ENCODE data around the gene PUM2. TPM values are rescaled to one million over a fixed set of nuclear protein-coding genes. Genes with fewer than 3 reads are reported as not detected.

The PUM2 gene
- total RNA-seq, 1 experiment from 2014 or later: 96.8 TPM

- Mint-ChIP-seq H3K4me1 (ENCODE audit: low read depth, unreplicated experiment) (peaks cover 22% of the 10 kb centered on the region), H3K27ac (ENCODE audit: unreplicated experiment) (no peak overlapping the region), H3K9me3 (ENCODE audit: low read depth, unreplicated experiment) (no peaks in the 10 kb centered on the region), H3K36me3 (ENCODE audit: insufficient read depth, unreplicated experiment) (peaks cover 9% of the 10 kb centered on the region), H3K27me3 (ENCODE audit: unreplicated experiment) (no peaks in the 10 kb centered on the region), H3K4me3 (ENCODE audit: low read depth, unreplicated experiment) (no peak overlapping the region)
- no TSS peak for BruUV-seq (replicated peaks)
- TF ChIP-seq CTCF (IDR thresholded peaks at IDR 0.05; ENCODE audit: unreplicated experiment): no peak
- peak; percentile 52 for DNase-seq
- intact Hi-C loops (cut with micrococcal nuclease; ENCODE audit: unreplicated experiment): no loop called here
- CTCF ChIA-PET: interaction anchor here (1.1 kb wide), 1 partner anchor 12 kb away, joined by 4 read pairs; the partner anchor contains the start of gene SDC1
These were observed 137.7 kb downstream of the PUM2 start for GRCh38 chr2:20212871-20213503.

GRCh38 chr2:20212459-20212870 is 138.2 kb downstream of the PUM2 start:
- H3K27me3 Mint-ChIP-seq (ENCODE audit: unreplicated experiment): no peaks in the 10 kb centered on the region
- H3K36me3 Mint-ChIP-seq (ENCODE audit: insufficient read depth, unreplicated experiment): peaks cover 9% of the 10 kb centered on the region
- no TSS peak for BruUV-seq (replicated peaks)
- no peak overlapping the region for H3K4me3 Mint-ChIP-seq (ENCODE audit: low read depth, unreplicated experiment)
- no peak for TF ChIP-seq CTCF (IDR thresholded peaks at IDR 0.05; ENCODE audit: unreplicated experiment)
- H3K27ac Mint-ChIP-seq (ENCODE audit: unreplicated experiment): no peak overlapping the region
- no peak for DNase-seq
- CTCF ChIA-PET: interaction anchor here (1.1 kb wide), 1 partner anchor 13 kb away, joined by 4 read pairs; the partner anchor contains the start of gene SDC1
- H3K9me3 Mint-ChIP-seq (ENCODE audit: low read depth, unreplicated experiment): no peaks in the 10 kb centered on the region
- peaks cover 26% of the 10 kb centered on the region for H3K4me1 Mint-ChIP-seq (ENCODE audit: low read depth, unreplicated experiment)
- intact Hi-C loops (cut with micrococcal nuclease; ENCODE audit: unreplicated experiment): no loop called here

GRCh38 chr2:20211860-20212458 is 138.7 kb downstream of the PUM2 start:
- peaks cover 32% of the 10 kb centered on the region for H3K4me1 Mint-ChIP-seq (ENCODE audit: low read depth, unreplicated experiment)
- no peak overlapping the region for H3K4me3 Mint-ChIP-seq (ENCODE audit: low read depth, unreplicated experiment)
- no peaks in the 10 kb centered on the region for H3K27me3 Mint-ChIP-seq (ENCODE audit: unreplicated experiment)
- CTCF ChIA-PET: no interaction called here
- intact Hi-C loops (cut with micrococcal nuclease; ENCODE audit: unreplicated experiment): no loop called here
- H3K27ac Mint-ChIP-seq (ENCODE audit: unreplicated experiment): no peak overlapping the region
- BruUV-seq (replicated peaks): no TSS peak
- DNase-seq: no peak
- peaks cover 9% of the 10 kb centered on the region for H3K36me3 Mint-ChIP-seq (ENCODE audit: insufficient read depth, unreplicated experiment)
- no peak for TF ChIP-seq CTCF (IDR thresholded peaks at IDR 0.05; ENCODE audit: unreplicated experiment)
- no peaks in the 10 kb centered on the region for H3K9me3 Mint-ChIP-seq (ENCODE audit: low read depth, unreplicated experiment)

- no TSS peak for BruUV-seq (replicated peaks)
- peaks cover 37% of the 10 kb centered on the region for H3K4me1 Mint-ChIP-seq (ENCODE audit: low read depth, unreplicated experiment)
- H3K9me3 Mint-ChIP-seq (ENCODE audit: low read depth, unreplicated experiment): no peaks in the 10 kb centered on the region
- no peak overlapping the region for H3K27ac Mint-ChIP-seq (ENCODE audit: unreplicated experiment)
- intact Hi-C loops (cut with micrococcal nuclease; ENCODE audit: unreplicated experiment): no loop called here
- no peak for DNase-seq
- H3K4me3 Mint-ChIP-seq (ENCODE audit: low read depth, unreplicated experiment): no peak overlapping the region
- CTCF ChIA-PET: interaction anchor here (1.1 kb wide), 1 partner anchor 14 kb away, joined by 3 read pairs; the partner anchor contains the start of gene SDC1
- no peaks in the 10 kb centered on the region for H3K27me3 Mint-ChIP-seq (ENCODE audit: unreplicated experiment)
- no peak for TF ChIP-seq CTCF (IDR thresholded peaks at IDR 0.05; ENCODE audit: unreplicated experiment)
- H3K36me3 Mint-ChIP-seq (ENCODE audit: insufficient read depth, unreplicated experiment): peaks cover 9% of the 10 kb centered on the region
These were observed 139.2 kb downstream of the PUM2 start for GRCh38 chr2:20211420-20211819.
